ENCODE measurements around the gene KDM8.

DNA sequence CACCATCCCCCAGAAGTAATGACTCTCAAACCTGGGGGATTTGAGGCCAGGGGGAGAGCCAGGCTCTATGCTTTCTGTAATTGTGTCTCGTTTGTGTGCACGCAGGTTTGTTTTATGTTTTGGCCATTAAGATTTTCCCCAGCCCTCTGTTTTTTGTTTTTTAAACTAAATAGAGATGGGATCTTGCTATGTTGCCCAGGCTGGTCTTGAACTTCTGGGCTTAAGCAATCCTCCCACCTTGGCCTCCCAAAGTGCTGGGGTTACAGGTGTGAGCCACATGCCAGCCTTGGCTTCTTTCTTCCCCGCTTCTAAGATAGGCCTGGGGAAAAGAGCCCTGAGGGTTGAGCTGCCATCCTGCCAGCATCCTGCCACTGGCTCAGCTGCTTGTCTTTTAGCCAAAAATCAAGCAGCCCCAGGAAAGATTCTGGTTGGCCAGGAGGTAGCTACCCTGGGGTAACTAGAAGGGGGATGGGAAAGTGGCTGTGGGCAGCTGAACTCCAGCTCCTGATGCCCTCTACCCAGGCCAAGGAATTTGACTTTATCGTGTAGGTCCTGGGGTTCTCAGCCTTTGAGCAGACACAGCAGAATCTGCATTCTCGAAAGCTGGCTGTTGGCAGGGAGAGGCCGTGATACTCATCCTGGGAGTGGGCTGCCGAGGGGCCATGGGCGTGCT, 18.4 kb downstream of the KDM8 start:
- TF ChIP-seq POLR2AphosphoS5 (IDR thresholded peaks at IDR 0.05; ENCODE audit: low read depth, low read length) (no peak), SIN3A (IDR thresholded peaks at IDR 0.05; ENCODE audit: borderline replicate concordance, insufficient read depth, low read length) (no peak), TAF1 (IDR thresholded peaks at IDR 0.05; ENCODE audit: borderline replicate concordance, insufficient read depth, low read length) (no peak)
- TF ChIP-seq, protein P1, sequence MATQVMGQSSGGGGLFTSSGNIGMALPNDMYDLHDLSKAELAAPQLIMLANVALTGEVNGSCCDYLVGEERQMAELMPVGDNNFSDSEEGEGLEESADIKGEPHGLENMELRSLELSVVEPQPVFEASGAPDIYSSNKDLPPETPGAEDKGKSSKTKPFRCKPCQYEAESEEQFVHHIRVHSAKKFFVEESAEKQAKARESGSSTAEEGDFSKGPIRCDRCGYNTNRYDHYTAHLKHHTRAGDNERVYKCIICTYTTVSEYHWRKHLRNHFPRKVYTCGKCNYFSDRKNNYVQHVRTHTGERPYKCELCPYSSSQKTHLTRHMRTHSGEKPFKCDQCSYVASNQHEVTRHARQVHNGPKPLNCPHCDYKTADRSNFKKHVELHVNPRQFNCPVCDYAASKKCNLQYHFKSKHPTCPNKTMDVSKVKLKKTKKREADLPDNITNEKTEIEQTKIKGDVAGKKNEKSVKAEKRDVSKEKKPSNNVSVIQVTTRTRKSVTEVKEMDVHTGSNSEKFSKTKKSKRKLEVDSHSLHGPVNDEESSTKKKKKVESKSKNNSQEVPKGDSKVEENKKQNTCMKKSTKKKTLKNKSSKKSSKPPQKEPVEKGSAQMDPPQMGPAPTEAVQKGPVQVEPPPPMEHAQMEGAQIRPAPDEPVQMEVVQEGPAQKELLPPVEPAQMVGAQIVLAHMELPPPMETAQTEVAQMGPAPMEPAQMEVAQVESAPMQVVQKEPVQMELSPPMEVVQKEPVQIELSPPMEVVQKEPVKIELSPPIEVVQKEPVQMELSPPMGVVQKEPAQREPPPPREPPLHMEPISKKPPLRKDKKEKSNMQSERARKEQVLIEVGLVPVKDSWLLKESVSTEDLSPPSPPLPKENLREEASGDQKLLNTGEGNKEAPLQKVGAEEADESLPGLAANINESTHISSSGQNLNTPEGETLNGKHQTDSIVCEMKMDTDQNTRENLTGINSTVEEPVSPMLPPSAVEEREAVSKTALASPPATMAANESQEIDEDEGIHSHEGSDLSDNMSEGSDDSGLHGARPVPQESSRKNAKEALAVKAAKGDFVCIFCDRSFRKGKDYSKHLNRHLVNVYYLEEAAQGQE (IDR thresholded peaks at IDR 0.05; ENCODE audit: insufficient read depth in 1 of 2, low read depth in 2 of 2, low read length in 2 of 2), result no peak
